B cell (primary cell): Measurements from ENCODE around the gene CCDC9B. TPM values are rescaled to one million over a fixed set of nuclear protein-coding genes. Genes with fewer than 3 reads are reported as not detected.

ENCODE experiments used
- ATAC-seq: fragments of 200-7000 bp; cut with Tn5 transposase; one replicate; pipeline ENCODE4 v1.10.0; 2021; ENCODE audit warnings: low read depth, mild to moderate bottlenecking, moderate number of reproducible peaks, moderate library complexity
- CTCF ChIA-PET: fragments of 350-600 bp; sonication (Branson Sonifier 250); formaldehyde crosslinking; loops from one replicate; lab custom pipeline; 2021; ENCODE audit warnings: antibody characterized with exemption, inconsistent platforms; lab: Charles Lee
- POLR2A ChIA-PET: fragments of 350-600 bp; sonication (Branson Sonifier 250); formaldehyde crosslinking; loops from one replicate; lab custom pipeline; 2021; ENCODE audit warnings: antibody characterized with exemption; lab: Charles Lee
- DNase-seq: peaks from one replicate; pipeline ENCODE4 v3.0.0; 2013
- H2AFZ ChIP-seq: 2 replicates; pipeline ENCODE4 v1.6.1; 2012; ENCODE audit warnings: mild to moderate bottlenecking, low read depth, low read length; ENCODE audit not compliant: insufficient read depth, poor library complexity, severe bottlenecking
- H3K27ac ChIP-seq, 2 donors: 1 replicate in 1 of 2; 2 replicates in 1 of 2; pipeline ENCODE4 v1.5.1; 2012 to 2013; ENCODE audit warnings: low read length in 2 of 2, mild to moderate bottlenecking in 2 of 2, moderate library complexity in 1 of 2
- H3K27me3 ChIP-seq, 4 experiments: fragments of 200-600 bp in 1 of 4; sonication (generic) in 1 of 4; replicated peaks in 1 of 4; 1 replicate in 2 of 4; 2 replicates in 2 of 4; pipeline versions ENCODE4 v1.6.1 to v1.7.0; 2013 to 2016; ENCODE audit warnings: low read length in 3 of 4, mild to moderate bottlenecking in 2 of 4, mixed read lengths in 1 of 4, moderate library complexity in 1 of 4; ENCODE audit not compliant: insufficient read depth in 4 of 4, control insufficient read depth in 3 of 4; ENCODE audit errors: control extremely low read depth in 1 of 4
- H3K36me3 ChIP-seq, 2 experiments: replicated peaks in 1 of 2; 1 replicate in 1 of 2; 2 replicates in 1 of 2; pipeline versions ENCODE4 v1.6.1 to v1.7.1; 2013; ENCODE audit warnings: low read length in 1 of 2; ENCODE audit not compliant: insufficient read depth in 2 of 2, control insufficient read depth in 1 of 2; ENCODE audit errors: control extremely low read depth in 1 of 2, extremely low read depth in 1 of 2
- H3K4me1 ChIP-seq, 2 donors: fragments of 200-600 bp in 1 of 2; sonication (generic) in 1 of 2; 1 replicate in 1 of 2; 2 replicates in 1 of 2; pipeline versions ENCODE4 v1.5.1 to v1.6.1; 2013 to 2017; ENCODE audit warnings: low read length in 2 of 2; ENCODE audit not compliant: control insufficient read depth in 2 of 2, insufficient read depth in 2 of 2
- H3K4me2 ChIP-seq: replicated peaks from 2 replicates; pipeline ENCODE3; 2012; ENCODE audit warnings: mild to moderate bottlenecking, low read depth, low read length; ENCODE audit not compliant: poor library complexity, severe bottlenecking
- H3K4me3 ChIP-seq, 5 experiments: fragments of 200-600 bp in 1 of 5; sonication (generic) in 1 of 5; 1 replicate in 3 of 5; 2 replicates in 2 of 5; pipeline versions ENCODE4 v1.5.1 to v1.7.0; 2011 to 2016; ENCODE audit warnings: low read length in 4 of 5, mild to moderate bottlenecking in 4 of 5, low read depth in 2 of 5, control low read depth in 1 of 5, moderate library complexity in 1 of 5; ENCODE audit not compliant: insufficient read depth in 1 of 5; ENCODE audit errors: control extremely low read depth in 1 of 5, extremely low read depth in 1 of 5
- H3K79me2 ChIP-seq: fragments of 200-600 bp; sonication (generic); one replicate; pipeline ENCODE4 v1.6.0; 2016; ENCODE audit warnings: low read length; ENCODE audit not compliant: control insufficient read depth, insufficient read depth
- H3K9ac ChIP-seq: fragments of 200-600 bp; sonication (generic); 2 replicates; pipeline ENCODE4 v1.6.1; 2017; ENCODE audit warnings: mild to moderate bottlenecking, low read length, moderate library complexity
- H3K9me3 ChIP-seq, 3 donors: one replicate each; pipeline versions ENCODE4 v1.6.1 to v1.7.1; 2013; ENCODE audit warnings: low read length in 2 of 3; ENCODE audit not compliant: control insufficient read depth in 2 of 3, insufficient read depth in 1 of 3; ENCODE audit errors: control extremely low read depth in 1 of 3
- H4K20me1 ChIP-seq: 2 replicates; pipeline ENCODE4 v1.6.0; 2012; ENCODE audit warnings: mild to moderate bottlenecking, low read length; ENCODE audit not compliant: insufficient read depth, control insufficient read depth, poor library complexity, severe bottlenecking
- H3K27ac Mint-ChIP-seq: one replicate; pipeline ENCODE4 v1.8.0; 2021; ENCODE audit warnings: mixed read lengths
- H3K27me3 Mint-ChIP-seq: one replicate; pipeline ENCODE4 v1.8.0; 2021; ENCODE audit warnings: mixed read lengths
- H3K4me1 Mint-ChIP-seq: one replicate; pipeline ENCODE4 v1.8.0; 2021; ENCODE audit warnings: mixed read lengths
- H3K4me3 Mint-ChIP-seq: one replicate; pipeline ENCODE4 v1.8.0; 2021; ENCODE audit warnings: mixed read lengths
- H3K9me3 Mint-ChIP-seq: one replicate; pipeline ENCODE4 v1.8.0; 2022; ENCODE audit warnings: mixed read lengths; ENCODE audit not compliant: insufficient read depth
- CTCF ChIP-seq: fragments of 200-600 bp; IDR thresholded peaks from one replicate; pipeline ENCODE4 v1.8.0; 2022; ENCODE audit warnings: antibody characterized with exemption, mild to moderate bottlenecking
- EZH2 ChIP-seq: IDR thresholded peaks from 2 replicates; pipeline ENCODE4 v1.6.1; 2012; ENCODE audit warnings: borderline replicate concordance, low read depth, mild to moderate bottlenecking, moderate library complexity, low read length; ENCODE audit not compliant: insufficient read depth, poor library complexity, severe bottlenecking
- WGBS: methylation state at CpG from one replicate; pipeline ENCODE4 v1.1.5; 2013; ENCODE audit warnings: missing lambda C conversion rate; ENCODE audit not compliant: insufficient coverage; 5-methylcytosine and 5-hydroxymethylcytosine counted together
- intact Hi-C: fragments of 100-400 bp; cut with micrococcal nuclease; formaldehyde crosslinking; loops from one replicate; pipeline ENCODE4 v1.10.0; 2022
- polyA plus RNA-seq: library from polyadenylated mRNA; depleted of rRNA; stranded (reverse); fragments of >200 nt; gene quantifications from 2 replicates; pipeline ENCODE4 v1.2.3, GENCODE V29; 2012
- total RNA-seq, 2 donors: library from RNA; stranded (reverse); fragments of 120-200 nt in 1 of 2; gene quantifications; 1 replicate in 1 of 2; 2 replicates in 1 of 2; pipeline versions ENCODE4 v1.2.3 to v1.2.4, GENCODE V29; 2013 to 2022

CCDC9B gene
- total and polyA plus RNA-seq, 2 donors (not counting 1 experiment from before 2014, with no cell fraction given), result 1.6 to 2.4 TPM

GRCh38 chr15:40328751-40329150, 12.0 kb downstream of the CCDC9B start:
- Mint-ChIP-seq H3K27me3 (no peaks in the 10 kb centered on the region), H3K9me3 (no peaks in the 10 kb centered on the region), H3K27ac (no peak overlapping the region), H3K4me1 (peaks cover 21% of the 10 kb centered on the region), H3K4me3 (no peak overlapping the region)
- Histone ChIP-seq H3K79me2 (no peaks in the 10 kb centered on the region), H3K27me3 (no peaks in the 10 kb centered on the region), H3K27ac (no peak overlapping the region), H4K20me1 (no peaks in the 10 kb centered on the region), H3K4me3 (no peak overlapping the region), H3K9me3 (no peaks in the 10 kb centered on the region), H3K4me1 (peaks cover 18 to 21% of the 10 kb centered on the region in 2 donors), H3K9ac (no peak overlapping the region), H3K4me2 (no peak overlapping the region), H2AFZ (no peak overlapping the region), H3K36me3 (no peaks in the 10 kb centered on the region)
- CTCF ChIA-PET, result interaction anchor here (0.9 to 7.3 kb wide), 8 partner anchors 8 to 94 kb away, joined by 3 to 134 read pairs (median 14); partner anchors contain the start of genes CCDC9B and PLCB2
- intact Hi-C loops, result no loop called here
- WGBS, result 56% methylated on average over 5 of the region's 5 CpGs
- no peak for ATAC-seq
- TF ChIP-seq CTCF, result no peak
- no peak for DNase-seq
- POLR2A ChIA-PET, result no interaction called here

DNA sequence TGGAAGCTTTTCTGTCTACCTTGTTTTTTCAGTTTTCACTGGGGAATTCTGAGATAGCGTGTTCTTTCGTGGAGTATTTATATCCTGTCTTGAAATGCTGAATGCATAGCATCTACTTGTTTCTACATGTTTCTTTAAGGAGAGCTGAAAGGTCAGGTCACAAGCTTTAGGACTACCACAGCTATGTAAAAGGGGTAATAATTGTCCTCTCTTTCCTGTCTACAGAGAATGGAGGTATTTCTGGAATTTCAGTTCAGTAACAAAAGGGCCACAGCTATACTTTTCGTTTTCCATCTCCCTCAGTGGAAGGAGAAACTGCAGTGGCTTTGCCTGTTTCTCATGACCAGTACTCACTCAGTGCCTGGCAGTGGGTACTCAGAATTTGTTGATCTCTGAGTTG, 12.6 kb downstream of the CCDC9B start:
- no peaks in the 10 kb centered on the region for H3K9me3 ChIP-seq
- H3K4me1 Mint-ChIP-seq, result peaks cover 20% of the 10 kb centered on the region
- whole genome bisulfite sequencing, result 0% methylated on average over 1 of the region's 3 CpGs
- no peak overlapping the region for H2AFZ ChIP-seq
- no peak overlapping the region for H3K27ac ChIP-seq
- no peaks in the 10 kb centered on the region for H3K79me2 ChIP-seq
- intact Hi-C loops, result no loop called here
- DNase-seq, result no peak
- ChIA-PET POLR2A (no interaction called here), CTCF (interaction anchor here (1.1 to 7.3 kb wide), 8 partner anchors 9 to 94 kb away, joined by 3 to 134 read pairs (median 14); partner anchors contain the start of genes CCDC9B and PLCB2)
- peaks cover 14 to 16% of the 10 kb centered on the region in 2 donors for H3K4me1 ChIP-seq
- no peaks in the 10 kb centered on the region for H3K27me3 Mint-ChIP-seq
- no peaks in the 10 kb centered on the region for H4K20me1 ChIP-seq
- no peak overlapping the region for H3K4me3 ChIP-seq
- no peak for ATAC-seq
- TF ChIP-seq CTCF (no peak), EZH2 (no peak)
- H3K9ac ChIP-seq, result no peak overlapping the region
- H3K4me2 ChIP-seq, result no peak overlapping the region
- H3K27ac Mint-ChIP-seq, result no peak overlapping the region
- no peaks in the 10 kb centered on the region for H3K9me3 Mint-ChIP-seq
- H3K4me3 Mint-ChIP-seq, result no peak overlapping the region
- H3K36me3 ChIP-seq, result no peaks in the 10 kb centered on the region
- no peaks in the 10 kb centered on the region for H3K27me3 ChIP-seq
